GM10266 (cell line): ENCODE results near the gene CDC42.

ENCODE experiments used
- DNase-seq: peaks from one replicate; pipeline ENCODE4 v3.0.0; 2012; ENCODE audit errors: extremely low spot score
- TF ChIP-seq, protein P1 (sequence below): IDR thresholded peaks from 2 replicates; pipeline ENCODE4 v1.5.1; 2012; ENCODE audit warnings: mild to moderate bottlenecking, low read depth; ENCODE audit not compliant: control insufficient read depth, insufficient read depth; ENCODE audit errors: missing control alignments

Gene CDC42

DNA sequence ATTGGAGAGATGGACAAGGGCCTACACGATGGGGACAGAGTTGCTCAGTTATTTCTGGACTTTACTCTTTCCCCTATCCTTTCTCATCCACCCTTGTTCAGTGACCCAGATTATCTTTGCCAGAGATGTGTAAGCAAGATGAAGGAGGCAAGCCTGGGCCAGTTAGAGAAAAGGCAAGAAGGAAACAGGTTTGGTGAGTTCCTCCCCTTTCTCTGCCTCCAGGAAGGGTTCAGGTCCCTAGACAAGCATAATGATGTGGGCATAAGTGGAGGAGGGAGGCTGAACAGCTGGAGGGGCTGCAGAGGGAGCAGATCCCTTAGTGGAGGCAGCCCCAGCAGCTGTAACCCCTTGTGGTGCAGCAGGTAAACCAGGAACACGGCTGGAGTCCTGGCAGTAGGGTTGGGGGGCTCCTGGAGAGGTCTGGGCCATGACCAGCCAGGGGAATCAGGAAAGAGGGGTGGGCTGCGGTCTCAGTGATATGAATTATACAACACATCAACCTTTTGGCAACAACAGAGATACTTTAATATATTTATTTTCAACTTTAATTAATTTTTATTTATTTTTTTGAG lies 9.2 kb upstream of the CDC42 start:
- TF ChIP-seq, protein P1, sequence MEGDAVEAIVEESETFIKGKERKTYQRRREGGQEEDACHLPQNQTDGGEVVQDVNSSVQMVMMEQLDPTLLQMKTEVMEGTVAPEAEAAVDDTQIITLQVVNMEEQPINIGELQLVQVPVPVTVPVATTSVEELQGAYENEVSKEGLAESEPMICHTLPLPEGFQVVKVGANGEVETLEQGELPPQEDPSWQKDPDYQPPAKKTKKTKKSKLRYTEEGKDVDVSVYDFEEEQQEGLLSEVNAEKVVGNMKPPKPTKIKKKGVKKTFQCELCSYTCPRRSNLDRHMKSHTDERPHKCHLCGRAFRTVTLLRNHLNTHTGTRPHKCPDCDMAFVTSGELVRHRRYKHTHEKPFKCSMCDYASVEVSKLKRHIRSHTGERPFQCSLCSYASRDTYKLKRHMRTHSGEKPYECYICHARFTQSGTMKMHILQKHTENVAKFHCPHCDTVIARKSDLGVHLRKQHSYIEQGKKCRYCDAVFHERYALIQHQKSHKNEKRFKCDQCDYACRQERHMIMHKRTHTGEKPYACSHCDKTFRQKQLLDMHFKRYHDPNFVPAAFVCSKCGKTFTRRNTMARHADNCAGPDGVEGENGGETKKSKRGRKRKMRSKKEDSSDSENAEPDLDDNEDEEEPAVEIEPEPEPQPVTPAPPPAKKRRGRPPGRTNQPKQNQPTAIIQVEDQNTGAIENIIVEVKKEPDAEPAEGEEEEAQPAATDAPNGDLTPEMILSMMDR = no peak
- DNase-seq = no peak

DNA sequence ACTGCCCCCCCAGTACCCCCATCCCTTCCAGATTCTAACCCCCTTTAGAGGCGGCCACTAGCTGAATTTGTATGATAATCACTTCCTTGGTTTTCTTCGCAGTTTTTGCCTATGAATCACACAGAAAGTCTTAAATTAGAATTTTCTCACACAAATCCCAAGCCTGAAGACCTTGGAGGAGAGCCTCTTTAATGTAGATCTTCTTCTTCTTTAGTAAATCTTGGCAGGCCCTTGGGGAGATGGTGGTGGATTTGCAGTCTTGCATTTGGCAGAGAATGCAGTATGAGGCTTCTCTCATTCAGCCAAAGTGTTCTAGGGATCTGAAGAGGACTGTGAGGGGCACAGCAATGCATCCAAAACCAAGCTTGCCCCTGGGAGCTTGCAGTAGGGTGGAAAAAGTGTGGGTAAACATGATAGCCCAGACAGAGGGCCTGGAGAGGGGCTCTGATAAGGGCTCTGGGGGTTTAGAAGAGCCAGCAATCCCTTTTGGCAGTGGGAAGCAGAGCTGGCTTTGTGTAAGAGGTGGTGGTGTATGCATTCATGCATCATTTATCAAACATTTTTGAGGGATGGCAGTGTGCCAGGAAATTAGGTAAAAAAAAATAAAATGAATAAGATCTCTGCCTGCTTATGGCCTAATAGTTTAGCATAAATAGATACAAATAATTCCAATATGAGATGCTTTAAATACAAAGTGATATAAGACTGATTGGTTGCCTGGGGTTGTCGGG lies 7.7 kb upstream of the CDC42 start:
- TF ChIP-seq, protein P1 = no peak
- DNase-seq = no peak

DNA sequence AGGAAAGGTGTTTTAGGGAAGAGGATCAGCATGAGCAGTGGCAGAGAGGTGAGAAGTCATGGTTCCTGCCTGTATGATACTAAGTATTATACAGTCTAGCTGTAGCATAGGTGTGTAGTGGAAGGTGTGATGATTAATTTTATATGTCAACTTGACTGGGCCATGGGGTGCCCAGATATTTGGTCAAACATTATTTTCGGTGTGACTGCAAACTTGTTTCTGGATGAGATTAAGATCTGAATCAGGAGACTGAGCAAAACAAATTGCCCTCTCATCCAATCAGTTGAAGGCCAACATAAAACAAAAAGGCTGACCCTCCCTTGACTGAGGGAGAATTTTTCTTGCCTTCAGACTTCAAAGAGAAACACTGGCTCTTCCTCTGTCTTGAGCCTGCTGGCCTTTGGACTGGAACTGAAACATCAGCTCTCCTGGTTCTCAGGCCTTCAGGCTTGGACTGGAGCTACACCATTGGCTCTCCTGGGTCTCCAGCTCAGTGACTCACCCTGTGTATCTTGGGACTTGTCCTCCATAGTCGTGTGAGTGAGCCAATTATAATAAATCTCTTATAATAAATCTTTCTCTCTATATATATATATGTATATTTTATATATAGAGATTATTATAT lies 6.8 kb upstream of the CDC42 start:
- DNase-seq = no peak
- TF ChIP-seq, protein P1 = no peak

DNA sequence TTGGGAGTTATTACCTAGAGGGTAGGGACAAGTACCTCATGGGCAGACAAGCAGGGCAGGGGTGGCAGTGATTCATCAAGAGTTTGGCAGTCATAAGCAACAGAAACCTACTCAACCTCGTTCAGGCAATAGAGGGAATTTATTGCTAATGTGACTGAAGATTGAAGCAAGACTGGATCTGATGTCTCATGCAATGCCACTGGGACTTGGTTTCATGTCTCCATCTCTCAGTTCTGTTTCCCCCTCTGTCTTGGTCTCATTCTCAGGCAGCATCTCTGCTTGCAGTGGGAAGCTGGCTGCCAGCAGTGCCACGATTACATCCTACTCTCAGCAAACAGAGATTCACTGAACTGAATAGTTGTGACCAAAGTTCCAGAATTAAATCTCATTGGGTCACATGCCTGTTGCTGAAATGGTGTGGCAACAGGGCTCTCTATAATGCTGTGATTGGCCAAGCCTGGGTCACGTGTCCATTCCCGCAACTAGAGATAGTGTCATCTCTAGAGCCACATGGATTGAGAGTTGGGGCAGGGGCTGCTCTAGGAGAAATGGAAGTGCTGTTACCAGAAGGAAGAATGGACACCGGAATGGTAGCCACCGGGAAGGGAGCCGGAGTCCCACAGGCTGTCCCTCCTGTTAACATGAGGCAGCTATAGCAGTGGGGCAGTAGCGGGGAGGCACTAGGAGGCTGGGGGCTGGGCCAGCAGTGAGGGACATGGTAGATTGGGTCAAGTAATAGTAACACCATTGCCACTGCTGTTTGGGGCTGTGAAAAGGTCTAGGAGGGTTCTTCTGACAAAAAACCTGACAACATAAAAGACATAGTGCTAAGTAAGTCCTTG lies 3.9 kb upstream of the CDC42 start:
- TF ChIP-seq, protein P1 = no peak
- peak; percentile 16 for DNase-seq

DNA sequence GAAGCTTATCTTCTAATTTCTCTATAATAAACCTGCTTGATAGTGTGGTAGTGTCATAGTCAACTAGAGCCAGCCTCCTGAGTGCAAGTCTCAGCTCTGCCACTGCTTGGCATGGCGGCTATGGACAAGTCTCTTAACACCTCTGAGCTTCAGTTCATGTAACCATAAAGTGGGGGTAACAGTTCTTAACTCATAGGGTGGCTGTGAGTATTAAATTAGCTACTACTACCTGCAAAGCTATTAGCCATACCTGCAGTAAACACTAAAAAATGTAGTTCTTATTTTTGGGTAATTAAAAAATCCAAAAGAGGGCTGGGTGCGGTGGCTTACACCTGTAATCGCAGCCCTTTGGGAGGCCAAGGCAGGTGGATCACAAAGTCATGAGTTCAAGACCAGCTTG lies 2.2 kb upstream of the CDC42 start:
- no peak for DNase-seq
- TF ChIP-seq, protein P1 = no peak

DNA sequence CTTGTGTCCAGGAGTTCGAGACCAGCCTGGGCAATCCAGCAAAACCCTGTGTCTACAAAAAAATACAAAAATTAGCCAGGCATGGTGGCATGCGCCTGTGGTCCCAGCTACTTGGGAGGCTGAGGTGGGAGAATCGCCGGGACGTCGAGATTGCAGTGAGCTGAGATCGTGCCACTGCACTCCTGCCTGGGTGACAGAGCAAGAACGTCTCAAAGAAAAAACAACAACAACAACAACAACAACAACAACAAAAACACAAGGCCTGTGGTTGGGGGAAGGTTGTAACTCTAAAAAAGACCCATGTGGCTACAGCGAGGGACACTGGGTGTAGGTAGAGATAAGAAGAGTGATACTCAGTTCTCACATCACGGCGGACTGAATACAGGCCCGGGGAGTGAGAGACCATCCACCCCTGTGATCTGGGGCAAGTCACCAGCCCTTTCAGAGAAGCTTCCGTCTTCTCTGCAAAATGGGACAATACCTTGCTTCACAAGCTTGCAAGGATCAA lies 848 bp upstream of the CDC42 start:
- TF ChIP-seq, protein P1 = no peak
- DNase-seq = no peak
